ENCODE results near the gene CMPK1. TPM values are rescaled to one million over a fixed set of nuclear protein-coding genes. Genes with fewer than 3 reads are reported as not detected.
A peak's percentile ranks its signal among the peaks of the same experiment; 100 is the strongest.
"Not testable (repeated sequence)": the region's sequence is repeated elsewhere in the genome, so short reads cannot be mapped to it uniquely, and the experiment has no call there.

The CMPK1 gene, protein sequence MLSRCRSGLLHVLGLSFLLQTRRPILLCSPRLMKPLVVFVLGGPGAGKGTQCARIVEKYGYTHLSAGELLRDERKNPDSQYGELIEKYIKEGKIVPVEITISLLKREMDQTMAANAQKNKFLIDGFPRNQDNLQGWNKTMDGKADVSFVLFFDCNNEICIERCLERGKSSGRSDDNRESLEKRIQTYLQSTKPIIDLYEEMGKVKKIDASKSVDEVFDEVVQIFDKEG
- 100 to 1,000 TPM in 1 of 2 experiments, 10 to 100 TPM in 1; 99.7 to 101 TPM for total RNA-seq

GRCh38 chr1:47333578-47333921, at the start of gene CMPK1:
TSS of gene CMPK1 (plus strand) at chr1:47333790. CDS start at chr1:47333946, 156 bp downstream.
- ATAC-seq, result peak; percentile 81
- peak; percentile 84 for DNase-seq
- peaks cover 9% of the 10 kb centered on the region for H3K36me3 Mint-ChIP-seq (ENCODE audit: low read depth)
- no peak within 1 kb of the TSS for H3K4me3 Mint-ChIP-seq
- CTCF ChIA-PET, result interaction anchor here (1.1 to 3.4 kb wide), 9 partner anchors 9 to 392 kb away, joined by 3 to 17 read pairs (median 7); partner anchors contain the start of genes FOXD2 and STIL
- peaks cover 21% of the 10 kb centered on the region for H3K4me1 Mint-ChIP-seq (ENCODE audit: low read depth)
- H3K9me3 Mint-ChIP-seq, result no peaks in the 10 kb centered on the region
- H3K27me3 Mint-ChIP-seq, result no peaks in the 10 kb centered on the region
- no peak for TF ChIP-seq CTCF (IDR thresholded peaks at IDR 0.05)
- POLR2A ChIA-PET, result interaction anchor here (0.8 to 6.4 kb wide), 5 partner anchors 8 to 120 kb away, joined by 3 to 42 read pairs (median 4); partner anchors contain the start of gene STIL
- peak within 1 kb of the TSS; percentile 97 for H3K27ac Mint-ChIP-seq
- intact Hi-C loops (cut with micrococcal nuclease), result loop anchor here (1.0 kb wide), 1 partner anchor 19 kb away; the partner anchor contains the start of gene STIL

GRCh38 chr1:47288116-47288515, 45.5 kb upstream of the CMPK1 start:
- H3K4me1 Mint-ChIP-seq (ENCODE audit: low read depth); CTCF ChIA-PET; H3K4me3 Mint-ChIP-seq; ATAC-seq; POLR2A ChIA-PET; DNase-seq; H3K27ac Mint-ChIP-seq; H3K27me3 Mint-ChIP-seq; H3K9me3 Mint-ChIP-seq; intact Hi-C loops (cut with micrococcal nuclease): not testable (repeated sequence)
- H3K36me3 Mint-ChIP-seq (ENCODE audit: low read depth), result peaks cover 18% of the 10 kb centered on the region

DNA sequence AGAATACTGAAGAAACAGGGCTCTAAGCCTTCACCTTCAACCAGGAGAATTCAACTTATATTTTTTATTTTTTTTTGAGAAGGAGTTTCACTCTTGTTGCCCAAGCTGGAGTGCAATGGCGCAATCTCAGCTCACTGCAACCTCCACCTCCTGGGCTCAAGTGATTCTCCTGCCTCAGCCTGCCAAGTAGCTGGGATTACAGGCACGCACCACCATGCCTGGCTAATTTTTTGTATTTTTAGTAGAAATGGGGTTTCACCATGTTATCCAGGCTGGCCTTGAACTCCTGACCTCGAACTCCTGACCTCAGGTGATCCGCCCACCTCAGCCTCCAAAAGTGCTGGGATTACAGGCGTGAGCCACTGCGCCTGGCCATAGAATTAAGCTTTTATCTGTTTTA, 38.7 kb upstream of the CMPK1 start:
- H3K27ac Mint-ChIP-seq; intact Hi-C loops (cut with micrococcal nuclease); H3K9me3 Mint-ChIP-seq; H3K4me1 Mint-ChIP-seq (ENCODE audit: low read depth); H3K4me3 Mint-ChIP-seq; POLR2A ChIA-PET; ATAC-seq; DNase-seq; H3K27me3 Mint-ChIP-seq: not testable (repeated sequence)
- CTCF ChIA-PET, result interaction anchor here (1.7 kb wide), 1 partner anchor 11 kb away, joined by 4 read pairs; no protein-coding TSS in a partner anchor
- H3K36me3 Mint-ChIP-seq (ENCODE audit: low read depth), result peaks cover 15% of the 10 kb centered on the region

DNA sequence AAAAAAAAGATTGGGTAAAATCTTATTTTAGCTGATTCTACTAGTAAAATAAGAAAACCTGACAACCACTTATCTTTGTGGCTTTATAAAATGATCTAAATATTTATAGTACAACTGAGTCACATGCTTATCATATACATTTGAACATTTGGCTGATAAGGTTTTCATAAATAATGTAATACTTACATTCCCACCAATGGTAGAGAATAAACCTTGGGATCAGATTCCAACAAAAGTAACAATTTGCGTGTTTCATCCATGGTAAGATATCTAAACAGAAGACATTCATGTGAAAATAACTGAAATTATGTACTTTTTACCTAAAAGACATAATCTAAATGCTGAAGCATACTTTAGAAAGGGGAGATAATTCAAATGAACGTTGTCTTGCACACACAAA, 38.0 kb upstream of the CMPK1 start:
- CTCF ChIA-PET, result no interaction called here
- peaks cover 17% of the 10 kb centered on the region for H3K36me3 Mint-ChIP-seq (ENCODE audit: low read depth)

DNA sequence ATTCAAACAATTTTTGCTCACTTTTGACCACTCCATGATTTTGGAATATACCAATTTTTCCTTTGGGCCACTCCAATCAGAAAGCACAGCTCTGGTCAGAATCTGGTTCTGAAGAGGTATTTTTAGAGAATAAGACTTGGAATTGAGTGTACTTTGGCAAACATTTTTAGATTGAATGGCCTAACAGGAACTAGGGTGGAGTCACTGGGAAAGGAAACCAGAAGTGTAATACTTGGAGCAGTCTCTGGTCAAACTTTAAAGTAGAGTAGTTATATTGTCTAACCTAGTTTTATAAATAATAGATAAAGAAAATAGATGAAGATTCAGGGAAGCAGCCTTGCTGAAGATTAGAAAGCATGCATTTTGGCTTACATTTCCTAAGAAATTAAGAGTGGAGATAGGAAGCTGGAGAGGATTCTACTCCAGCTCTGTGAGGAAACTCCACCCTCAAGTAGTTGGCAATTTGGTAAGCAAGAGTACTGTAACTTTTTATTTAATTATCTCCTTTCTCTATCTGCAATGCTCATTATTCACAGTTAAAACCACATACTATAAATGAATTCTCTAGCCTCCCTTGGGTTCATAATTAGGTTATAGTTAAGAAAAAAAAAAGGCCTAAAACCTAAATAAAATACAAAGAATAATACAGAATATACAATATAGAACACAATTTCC, 35.4 kb upstream of the CMPK1 start:
- peaks cover 29% of the 10 kb centered on the region for H3K36me3 Mint-ChIP-seq (ENCODE audit: low read depth)
- no peaks in the 10 kb centered on the region for H3K27me3 Mint-ChIP-seq
- DNase-seq (no peak), ATAC-seq (no peak)
- ChIA-PET POLR2A (interaction anchor here (0.6 kb wide), 1 partner anchor 125 kb away, joined by 3 read pairs; no protein-coding TSS in a partner anchor), CTCF (no interaction called here)
- no peak overlapping the region for H3K4me3 Mint-ChIP-seq
- no peak overlapping the region for H3K27ac Mint-ChIP-seq
- no peaks in the 10 kb centered on the region for H3K9me3 Mint-ChIP-seq
- H3K4me1 Mint-ChIP-seq (ENCODE audit: low read depth), result no peaks in the 10 kb centered on the region
- TF ChIP-seq CTCF (IDR thresholded peaks at IDR 0.05), result no peak
- intact Hi-C loops (cut with micrococcal nuclease), result no loop called here

More for the DNA sequence above, 38.0 kb upstream of the CMPK1 start:
- H3K4me1 Mint-ChIP-seq (ENCODE audit: low read depth), result no peaks in the 10 kb centered on the region
- no peak for TF ChIP-seq CTCF (IDR thresholded peaks at IDR 0.05)
- ATAC-seq, result no peak
- no peaks in the 10 kb centered on the region for H3K27me3 Mint-ChIP-seq
- no peak for DNase-seq
- H3K4me3 Mint-ChIP-seq, result no peak overlapping the region
- intact Hi-C loops (cut with micrococcal nuclease), result no loop called here
- H3K9me3 Mint-ChIP-seq, result no peaks in the 10 kb centered on the region
- POLR2A ChIA-PET, result no interaction called here
- no peak overlapping the region for H3K27ac Mint-ChIP-seq

- peaks cover 39% of the 10 kb centered on the region for H3K36me3 Mint-ChIP-seq (ENCODE audit: low read depth)
- POLR2A ChIA-PET, result no interaction called here
- no peak overlapping the region for H3K27ac Mint-ChIP-seq
- TF ChIP-seq CTCF (IDR thresholded peaks at IDR 0.05), result no peak
- intact Hi-C loops (cut with micrococcal nuclease), result no loop called here
- DNase-seq (no peak), ATAC-seq (no peak)
- no peaks in the 10 kb centered on the region for H3K4me1 Mint-ChIP-seq (ENCODE audit: low read depth)
- CTCF ChIA-PET, result no interaction called here
- no peak overlapping the region for H3K4me3 Mint-ChIP-seq
- no peaks in the 10 kb centered on the region for H3K27me3 Mint-ChIP-seq
- no peaks in the 10 kb centered on the region for H3K9me3 Mint-ChIP-seq
Measured at GRCh38 chr1:47302472-47302871, 31.1 kb upstream of the CMPK1 start.
